ENCODE results near the gene NEUROD4. TPM values are rescaled to one million over a fixed set of nuclear protein-coding genes. Genes with fewer than 3 reads are reported as not detected.
"Not testable (repeated sequence)": the region's sequence is repeated elsewhere in the genome, so short reads cannot be mapped to it uniquely, and the experiment has no call there.

Gene NEUROD4
- polyA plus RNA-seq, 1 experiment = not detected

DNA sequence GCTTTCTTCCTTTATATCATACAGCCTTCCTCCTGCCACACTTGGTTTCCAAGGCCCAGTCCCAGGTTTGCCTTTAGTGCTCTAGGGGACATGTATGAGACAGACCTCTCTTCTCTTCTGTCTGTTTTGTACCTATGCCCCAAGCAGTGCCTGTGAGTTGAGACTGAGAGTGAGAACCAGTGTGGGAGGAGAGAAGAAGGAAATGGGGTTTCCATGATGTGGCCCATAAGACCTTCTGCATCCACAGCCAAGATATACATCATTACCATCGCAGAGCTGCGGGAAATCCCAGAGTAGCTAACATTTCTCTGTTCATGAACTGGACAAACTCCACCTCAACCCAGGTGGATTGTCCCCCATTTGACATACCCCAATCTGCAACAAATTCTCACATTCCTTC lies 38.0 kb upstream of the NEUROD4 start:
- Histone ChIP-seq H3K27ac (ENCODE audit: low read depth, low read length) (no peak overlapping the region), H3K27me3 (ENCODE audit: control insufficient read depth, insufficient read depth, low read length) (no peaks in the 10 kb centered on the region), H3K4me3 (ENCODE audit: low read depth, low read length) (no peak overlapping the region), H3K9me3 (ENCODE audit: control insufficient read depth, insufficient read depth, low read length) (no peaks in the 10 kb centered on the region)
- no peak for TF ChIP-seq CTCF (IDR thresholded peaks at IDR 0.05; ENCODE audit: low read depth, low read length)
- ChIA-PET CTCF (interaction anchor here (1.5 to 4.3 kb wide), 2 partner anchors 11 to 23 kb away, joined by 5 to 35 read pairs; no protein-coding TSS in a partner anchor), POLR2A (no interaction called here)
- no peak for DNase-seq (ENCODE audit: low read depth, low spot score)

GRCh38 chr12:54983536-54984101 lies 36.2 kb upstream of the NEUROD4 start:
- Histone ChIP-seq H3K27me3 (ENCODE audit: control insufficient read depth, insufficient read depth, low read length) (no peaks in the 10 kb centered on the region), H3K4me3 (ENCODE audit: low read depth, low read length) (no peak overlapping the region), H3K9me3 (ENCODE audit: control insufficient read depth, insufficient read depth, low read length) (no peaks in the 10 kb centered on the region), H3K27ac (ENCODE audit: low read depth, low read length) (no peak overlapping the region)
- TF ChIP-seq CTCF (IDR thresholded peaks at IDR 0.05; ENCODE audit: low read depth, low read length) = no peak
- ChIA-PET POLR2A (no interaction called here), CTCF (interaction anchor here (1.0 to 4.3 kb wide), 2 partner anchors 10 to 66 kb away, joined by 3 to 35 read pairs; no protein-coding TSS in a partner anchor)
- no peak for DNase-seq (ENCODE audit: low read depth, low spot score)

- Histone ChIP-seq H3K27me3 (ENCODE audit: control insufficient read depth, insufficient read depth, low read length) (no peaks in the 10 kb centered on the region), H3K4me3 (ENCODE audit: low read depth, low read length) (no peak within 1 kb of the TSS), H3K27ac (ENCODE audit: low read depth, low read length) (no peak within 1 kb of the TSS), H3K9me3 (ENCODE audit: control insufficient read depth, insufficient read depth, low read length) (no peaks in the 10 kb centered on the region)
- TF ChIP-seq CTCF (IDR thresholded peaks at IDR 0.05; ENCODE audit: low read depth, low read length) = no peak
- CTCF ChIA-PET = interaction anchor here (0.7 to 4.3 kb wide), 3 partner anchors 8 to 65 kb away, joined by 3 to 35 read pairs (median 3); no protein-coding TSS in a partner anchor
- POLR2A ChIA-PET = no interaction called here
- no peak for DNase-seq (ENCODE audit: low read depth, low spot score)
Observed at GRCh38 chr12:54984658-54985376, 35.0 kb upstream of the NEUROD4 start, which contains the start of gene TESPA1. TESPA1 (minus strand) TSS chr12:54984762; CDS start chr12:54974562, 10,200 bp downstream.

GRCh38 chr12:54986773-54987172 lies 33.0 kb upstream of the NEUROD4 start:
- CTCF ChIA-PET = interaction anchor here (1.0 to 1.5 kb wide), 2 partner anchors 9 to 28 kb away, joined by 3 to 4 read pairs; no protein-coding TSS in a partner anchor
- H3K27me3 ChIP-seq (ENCODE audit: control insufficient read depth, insufficient read depth, low read length); H3K27ac ChIP-seq (ENCODE audit: low read depth, low read length); H3K9me3 ChIP-seq (ENCODE audit: control insufficient read depth, insufficient read depth, low read length); POLR2A ChIA-PET; DNase-seq (ENCODE audit: low read depth, low spot score); H3K4me3 ChIP-seq (ENCODE audit: low read depth, low read length): not testable (repeated sequence)

DNA sequence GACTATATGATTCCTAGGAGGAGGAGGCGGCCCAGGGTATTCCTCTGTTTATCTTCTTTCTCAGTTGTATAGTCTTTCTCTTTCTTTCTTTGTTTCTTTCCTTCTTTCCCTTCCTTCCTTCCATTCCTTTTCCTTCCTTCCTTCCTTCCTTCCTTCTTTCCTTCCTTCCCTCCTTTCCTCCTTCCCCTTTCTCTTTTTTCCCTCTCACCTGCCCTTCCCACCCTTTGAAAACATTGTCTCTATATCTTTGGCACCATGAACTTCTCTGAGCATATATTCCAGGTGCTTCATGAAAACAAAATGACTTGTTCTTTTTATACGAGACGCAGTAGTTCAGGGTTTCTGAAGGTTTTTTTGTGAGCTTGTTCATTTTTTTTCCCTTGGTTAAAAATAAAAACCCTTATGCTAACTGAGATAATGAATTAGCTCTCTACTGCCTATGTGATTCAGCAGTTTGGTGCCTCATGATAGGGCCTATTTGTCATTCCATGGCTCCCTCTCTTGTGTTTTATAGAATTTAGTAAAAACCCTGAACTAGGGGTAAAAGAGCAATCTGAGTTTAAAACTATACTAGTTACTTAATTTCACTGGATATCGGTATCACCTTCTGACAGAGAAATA lies 32.1 kb upstream of the NEUROD4 start:
- H3K9me3 ChIP-seq (ENCODE audit: control insufficient read depth, insufficient read depth, low read length) = no peaks in the 10 kb centered on the region
- ChIA-PET POLR2A (no interaction called here), CTCF (interaction anchor here (0.6 to 1.0 kb wide), 2 partner anchors 29 to 89 kb away, joined by 3 to 4 read pairs; no protein-coding TSS in a partner anchor)

More for the DNA sequence above, 32.1 kb upstream of the NEUROD4 start:
- no peaks in the 10 kb centered on the region for H3K27me3 ChIP-seq (ENCODE audit: control insufficient read depth, insufficient read depth, low read length)
- no peak for TF ChIP-seq CTCF (IDR thresholded peaks at IDR 0.05; ENCODE audit: low read depth, low read length)
- no peak for DNase-seq (ENCODE audit: low read depth, low spot score)
- H3K27ac ChIP-seq (ENCODE audit: low read depth, low read length) = no peak overlapping the region
- no peak overlapping the region for H3K4me3 ChIP-seq (ENCODE audit: low read depth, low read length)

Measured in AG04450 (cell line).